GM06990 (cell line): ENCODE data around the gene AMMECR1.
A peak's percentile ranks its signal among the peaks of the same experiment; 100 is the strongest.

ENCODE experiments used
- DNase-seq: peaks from one replicate; pipeline ENCODE4 v3.0.0-alpha.2; 2011; ENCODE audit not compliant: insufficient read length; ENCODE audit errors: extremely low read depth
- H3K27me3 ChIP-seq: replicated peaks from 2 replicates; pipeline ENCODE4 v1.6.0; 2011; ENCODE audit warnings: low read length; ENCODE audit not compliant: control insufficient read depth, insufficient read depth
- H3K36me3 ChIP-seq: 2 replicates; pipeline ENCODE4 v1.5.1; 2011; ENCODE audit warnings: low read length; ENCODE audit not compliant: control insufficient read depth, insufficient read depth
- H3K4me3 ChIP-seq: replicated peaks from 2 replicates; pipeline ENCODE4 v1.5.1; 2011; ENCODE audit warnings: low read depth, mild to moderate bottlenecking, control low read depth, low read length
- CTCF ChIP-seq: IDR thresholded peaks from 2 replicates; pipeline ENCODE4 v1.5.1; 2011; ENCODE audit warnings: low read length, control low read depth, mild to moderate bottlenecking, inconsistent platforms; ENCODE audit not compliant: insufficient read depth, poor library complexity, severe bottlenecking

The AMMECR1 gene

GRCh38 chrX:110215411-110215810, 102.5 kb downstream of the AMMECR1 start:
- Histone ChIP-seq H3K27me3 (no peaks in the 10 kb centered on the region), H3K36me3 (no peaks in the 10 kb centered on the region), H3K4me3 (no peak overlapping the region)
- no peak for TF ChIP-seq CTCF
- DNase-seq: no peak

- TF ChIP-seq CTCF: no peak
- Histone ChIP-seq H3K4me3 (no peak overlapping the region), H3K27me3 (no peaks in the 10 kb centered on the region), H3K36me3 (no peaks in the 10 kb centered on the region)
- DNase-seq: no peak
These were observed 103.2 kb downstream of the AMMECR1 start for GRCh38 chrX:110214684-110215083.

GRCh38 chrX:110213183-110213582, 104.7 kb downstream of the AMMECR1 start:
- H3K27me3 ChIP-seq: no peaks in the 10 kb centered on the region
- no peaks in the 10 kb centered on the region for H3K36me3 ChIP-seq
- no peak overlapping the region for H3K4me3 ChIP-seq
- DNase-seq: no peak
- TF ChIP-seq CTCF: no peak

- Histone ChIP-seq H3K36me3 (no peaks in the 10 kb centered on the region), H3K4me3 (no peak overlapping the region), H3K27me3 (no peaks in the 10 kb centered on the region)
- no peak for DNase-seq
- peak; percentile 12 for TF ChIP-seq CTCF
These were observed 105.6 kb downstream of the AMMECR1 start for GRCh38 chrX:110212299-110212698.

- no peak for DNase-seq
- Histone ChIP-seq H3K4me3 (no peak overlapping the region), H3K36me3 (no peaks in the 10 kb centered on the region), H3K27me3 (no peaks in the 10 kb centered on the region)
- no peak for TF ChIP-seq CTCF
These were observed 106.5 kb downstream of the AMMECR1 start for GRCh38 chrX:110211340-110211739.

- Histone ChIP-seq H3K4me3 (no peak overlapping the region), H3K27me3 (no peaks in the 10 kb centered on the region), H3K36me3 (no peaks in the 10 kb centered on the region)
- no peak for DNase-seq
- no peak for TF ChIP-seq CTCF
These were observed 107.3 kb downstream of the AMMECR1 start for GRCh38 chrX:110210417-110211139.
